HepG2 (cell line): ENCODE results near the gene SMIM36. TPM values are rescaled to one million over a fixed set of nuclear protein-coding genes. Genes with fewer than 3 reads are reported as not detected.

Source experiments
- BATF2 ChIP-seq: sonication (generic); formaldehyde crosslinking; IDR thresholded peaks from 2 replicates; pipeline ENCODE4 v1.8.0; 2022; ENCODE audit warnings: mild to moderate bottlenecking, missing genetic modification reagents, moderate library complexity
- CREM ChIP-seq, 2 experiments: sonication (generic) in 1 of 2; formaldehyde crosslinking in 1 of 2; IDR thresholded peaks; 2 replicates each; pipeline versions ENCODE4 v1.4.0 to v1.6.1; 2016 to 2020; ENCODE audit warnings: antibody characterized with exemption in 1 of 2, mild to moderate bottlenecking in 1 of 2, missing genetic modification reagents in 1 of 2
- DR1 ChIP-seq: sonication (generic); formaldehyde crosslinking; IDR thresholded peaks from 2 replicates; pipeline ENCODE4 v1.8.0; 2021; ENCODE audit warnings: mild to moderate bottlenecking, missing genetic modification reagents, inconsistent platforms
- ELF3 ChIP-seq: IDR thresholded peaks from 2 replicates; pipeline ENCODE4 v1.6.1; 2016; ENCODE audit warnings: missing genetic modification reagents, missing compliant biosample characterization
- GABPB1 ChIP-seq: IDR thresholded peaks from 2 replicates; pipeline ENCODE4 v1.6.1; 2016; ENCODE audit warnings: mild to moderate bottlenecking, missing genetic modification reagents, moderate library complexity, missing compliant biosample characterization
- GATAD2A ChIP-seq: IDR thresholded peaks from 2 replicates; pipeline ENCODE4 v1.6.1; 2016
- MIXL1 ChIP-seq: IDR thresholded peaks from 2 replicates; pipeline ENCODE4 v1.6.1; 2016
- MLX ChIP-seq: IDR thresholded peaks from 2 replicates; pipeline ENCODE4 v1.6.1; 2016
- NR2F1 ChIP-seq, 2 experiments: fragments of 450-650 bp in 1 of 2; formaldehyde crosslinking in 1 of 2; IDR thresholded peaks; 2 replicates each; pipeline versions ENCODE4 v1.5.0 to v1.6.1; 2016 to 2020; ENCODE audit warnings: mild to moderate bottlenecking in 1 of 2, missing compliant biosample characterization in 1 of 2, missing genetic modification reagents in 1 of 2, moderate library complexity in 1 of 2
- PHF21A ChIP-seq: sonication (generic); formaldehyde crosslinking; IDR thresholded peaks from 2 replicates; pipeline ENCODE4 v1.5.0; 2020; ENCODE audit warnings: mild to moderate bottlenecking, missing genetic modification reagents
- POGK ChIP-seq: sonication (generic); formaldehyde crosslinking; conservative IDR thresholded peaks from 2 replicates; pipeline ENCODE4 v1.8.0; 2022; ENCODE audit warnings: mild to moderate bottlenecking, moderate library complexity, missing genetic modification reagents
- POLR2AphosphoS2 ChIP-seq: IDR thresholded peaks from 2 replicates; pipeline ENCODE4 v1.6.1; 2011; ENCODE audit warnings: low read depth, low read length, improper control_type of control experiment
- PRDM15 ChIP-seq: sonication (generic); formaldehyde crosslinking; IDR thresholded peaks from 2 replicates; pipeline ENCODE4 v1.4.0; 2020; ENCODE audit warnings: missing genetic modification reagents
- SAP130 ChIP-seq: IDR thresholded peaks from 2 replicates; pipeline ENCODE4 v1.6.1; 2016; ENCODE audit warnings: low read depth
- ZBTB1 ChIP-seq: sonication (generic); formaldehyde crosslinking; IDR thresholded peaks from 2 replicates; pipeline ENCODE4 v1.4.0; 2020; ENCODE audit warnings: missing genetic modification reagents, borderline replicate concordance
- ZMYM2 ChIP-seq: sonication (generic); formaldehyde crosslinking; IDR thresholded peaks from 2 replicates; pipeline ENCODE4 v1.8.0; 2022; ENCODE audit warnings: mild to moderate bottlenecking, missing genetic modification reagents
- ZNF207 ChIP-seq: fragments of 450-650 bp; IDR thresholded peaks from 2 replicates; pipeline ENCODE4 v1.6.1; 2016; ENCODE audit warnings: antibody characterized with exemption, borderline replicate concordance
- ZNF543 ChIP-seq: sonication (generic); formaldehyde crosslinking; IDR thresholded peaks from 2 replicates; pipeline ENCODE4 v1.4.0; 2020; ENCODE audit warnings: mild to moderate bottlenecking, missing genetic modification reagents
- ZNF547 ChIP-seq: sonication (generic); formaldehyde crosslinking; IDR thresholded peaks from 2 replicates; pipeline ENCODE4 v1.5.1; 2020; ENCODE audit warnings: mild to moderate bottlenecking, missing genetic modification reagents
- ZNF549 ChIP-seq: sonication (generic); formaldehyde crosslinking; IDR thresholded peaks from 2 replicates; pipeline ENCODE4 v1.5.0; 2020; ENCODE audit warnings: missing genetic modification reagents
- ZNF558 ChIP-seq: sonication (generic); formaldehyde crosslinking; IDR thresholded peaks from 2 replicates; pipeline ENCODE4 v1.9.0; 2022; ENCODE audit warnings: mild to moderate bottlenecking, missing genetic modification reagents, borderline replicate concordance
- ZNF563 ChIP-seq: sonication (generic); formaldehyde crosslinking; IDR thresholded peaks from 2 replicates; pipeline ENCODE4 v1.8.0; 2022; ENCODE audit warnings: mild to moderate bottlenecking, moderate library complexity, missing genetic modification reagents
- ZNF83 ChIP-seq: sonication (generic); formaldehyde crosslinking; IDR thresholded peaks from 2 replicates; pipeline ENCODE4 v1.4.0; 2020; ENCODE audit warnings: missing genetic modification reagents, mild to moderate bottlenecking, borderline replicate concordance
- polyA plus RNA-seq, 8 experiments: library from polyadenylated mRNA; depleted of rRNA in 3 of 8; stranded (reverse) in 7 of 8; unstranded in 1 of 8; fragments of >200 nt; fragmentation: Illumina TruSeq in 4 of 8; extraction: Trizol in 4 of 8; gene quantifications; 2 replicates each; pipeline versions ENCODE4 v1.2.1 to v1.2.3, GENCODE V29; 2011 to 2016; ENCODE audit warnings: low read depth in 4 of 8, missing spikeins in 1 of 8, mixed read lengths in 1 of 8; ENCODE audit not compliant: insufficient read depth in 1 of 8
- total RNA-seq, 5 experiments: library from RNA; depleted of rRNA; stranded (reverse); fragments of >200 nt; fragmentation: Illumina TruSeq; extraction: Trizol; gene quantifications; 2 replicates each; pipeline ENCODE4 v1.2.3, GENCODE V29; 2016; ENCODE audit warnings: low read depth in 1 of 5

The SMIM36 gene
- total and polyA plus RNA-seq, 2 of the 13 experiments (the other 11 are each of a cell fraction or from before 2014, with no cell fraction given), result not detected

GRCh38 chr17:55444471-55445441, 66.5 kb downstream of the SMIM36 start (continued):
- TF ChIP-seq ZNF563 (CRISPR knock-in tag) (no peak), ZNF558 (CRISPR knock-in tag) (peak; percentile 51; the same call in 1 of the 2 replicates), POLR2AphosphoS2 (no peak), DR1 (CRISPR knock-in tag) (no peak), POGK (peak; percentile 65), ZNF83 (CRISPR knock-in tag) (0 out of 2 replicates have a peak, but pooled peaks have one; percentile 21), MLX (CRISPR knock-in tag) (no peak), PRDM15 (no peak), ZNF207 (no peak), ZMYM2 (no peak; the same call in 1 of the 2 replicates), NR2F1 (CRISPR knock-in tag; IDR thresholded peaks at IDR 0.05) (peak; percentile 27 to 51; a peak in 2 of 4 replicates), MIXL1 (CRISPR knock-in tag) (peak; percentile 83), ELF3 (CRISPR knock-in tag) (peak; percentile 97), GABPB1 (CRISPR knock-in tag) (no peak; the same call in 1 of the 2 replicates), SAP130 (CRISPR knock-in tag) (peak; percentile 72), BATF2 (no peak), ZBTB1 (CRISPR knock-in tag) (no peak), ZNF543 (CRISPR knock-in tag) (peak; percentile 81; the same call in 1 of the 2 replicates), ZNF549 (no peak), CREM (IDR thresholded peaks at IDR 0.05) (peak; percentile 69), CREM (CRISPR knock-in tag; IDR thresholded peaks at IDR 0.05) (no peak), PHF21A (peak; percentile 89), GATAD2A (peak; percentile 88), ZNF547 (CRISPR knock-in tag) (peak; percentile 54)
